ENCODE measurements around the gene RSPO1. TPM values are rescaled to one million over a fixed set of nuclear protein-coding genes. Genes with fewer than 3 reads are reported as not detected.

RSPO1 gene
- total RNA-seq, 2 donors from 2014 or later: 0.27 to 0.32 TPM

DNA sequence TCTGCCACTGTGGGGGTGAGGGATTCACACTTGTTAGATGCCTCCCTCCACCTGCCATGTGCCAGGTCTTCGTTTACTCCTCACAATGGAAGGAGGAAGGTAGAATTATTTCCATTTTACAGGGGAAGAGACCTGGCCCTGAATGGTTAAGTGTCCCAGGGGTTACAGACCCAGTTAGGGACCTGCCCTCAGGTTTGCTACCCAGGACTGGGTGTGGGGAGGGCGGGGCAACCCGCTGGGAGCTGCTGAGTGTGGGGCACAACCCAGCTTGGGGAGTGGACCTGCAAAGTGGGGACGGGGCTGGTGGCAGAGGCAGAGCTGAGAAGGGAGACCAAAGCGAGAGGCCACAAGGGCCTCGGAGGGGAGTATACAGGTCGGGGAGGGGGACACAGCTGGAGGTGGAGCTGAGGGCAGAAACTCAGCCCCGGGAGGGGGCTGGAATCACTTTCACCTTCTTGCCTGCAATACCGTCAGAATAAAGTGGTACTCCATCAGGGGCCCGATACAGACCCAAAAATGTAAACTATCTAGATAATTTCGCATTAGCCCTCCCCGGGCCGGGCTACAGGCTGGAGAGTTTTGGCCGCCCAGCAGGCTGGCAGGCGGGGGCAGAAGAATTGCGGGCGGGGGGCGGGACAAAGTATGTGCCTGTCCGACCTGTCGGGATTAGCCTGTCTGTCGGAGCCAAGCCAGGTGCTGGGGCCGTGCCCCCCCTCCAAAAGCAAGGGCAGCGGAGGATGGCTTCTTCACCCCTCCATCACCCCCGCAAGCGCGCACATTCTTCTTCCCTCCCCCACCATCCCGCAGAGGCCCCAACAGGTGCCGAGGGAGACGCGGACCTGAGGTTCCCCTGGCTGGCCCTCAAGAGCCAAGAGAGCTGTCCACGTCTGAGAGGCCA is 1.4 kb downstream of the RSPO1 start:
- Histone ChIP-seq H3K4me3 (no peak overlapping the region), H3K9me3 (no peaks in the 10 kb centered on the region), H3K9ac (ENCODE audit: low read depth in 2 of 2, low read length in 2 of 2) (no peak overlapping the region), H3K4me1 (no peaks in the 10 kb centered on the region), H3K27me3 (peaks cover 58% of the 10 kb centered on the region), H3K27ac (no peak overlapping the region), H3K36me3 (no peaks in the 10 kb centered on the region)
- TF ChIP-seq, protein P1, sequence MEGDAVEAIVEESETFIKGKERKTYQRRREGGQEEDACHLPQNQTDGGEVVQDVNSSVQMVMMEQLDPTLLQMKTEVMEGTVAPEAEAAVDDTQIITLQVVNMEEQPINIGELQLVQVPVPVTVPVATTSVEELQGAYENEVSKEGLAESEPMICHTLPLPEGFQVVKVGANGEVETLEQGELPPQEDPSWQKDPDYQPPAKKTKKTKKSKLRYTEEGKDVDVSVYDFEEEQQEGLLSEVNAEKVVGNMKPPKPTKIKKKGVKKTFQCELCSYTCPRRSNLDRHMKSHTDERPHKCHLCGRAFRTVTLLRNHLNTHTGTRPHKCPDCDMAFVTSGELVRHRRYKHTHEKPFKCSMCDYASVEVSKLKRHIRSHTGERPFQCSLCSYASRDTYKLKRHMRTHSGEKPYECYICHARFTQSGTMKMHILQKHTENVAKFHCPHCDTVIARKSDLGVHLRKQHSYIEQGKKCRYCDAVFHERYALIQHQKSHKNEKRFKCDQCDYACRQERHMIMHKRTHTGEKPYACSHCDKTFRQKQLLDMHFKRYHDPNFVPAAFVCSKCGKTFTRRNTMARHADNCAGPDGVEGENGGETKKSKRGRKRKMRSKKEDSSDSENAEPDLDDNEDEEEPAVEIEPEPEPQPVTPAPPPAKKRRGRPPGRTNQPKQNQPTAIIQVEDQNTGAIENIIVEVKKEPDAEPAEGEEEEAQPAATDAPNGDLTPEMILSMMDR (IDR thresholded peaks at IDR 0.05): no peak
- no peak for DNase-seq
- intact Hi-C loops (cut with DNase I): no loop called here

DNA sequence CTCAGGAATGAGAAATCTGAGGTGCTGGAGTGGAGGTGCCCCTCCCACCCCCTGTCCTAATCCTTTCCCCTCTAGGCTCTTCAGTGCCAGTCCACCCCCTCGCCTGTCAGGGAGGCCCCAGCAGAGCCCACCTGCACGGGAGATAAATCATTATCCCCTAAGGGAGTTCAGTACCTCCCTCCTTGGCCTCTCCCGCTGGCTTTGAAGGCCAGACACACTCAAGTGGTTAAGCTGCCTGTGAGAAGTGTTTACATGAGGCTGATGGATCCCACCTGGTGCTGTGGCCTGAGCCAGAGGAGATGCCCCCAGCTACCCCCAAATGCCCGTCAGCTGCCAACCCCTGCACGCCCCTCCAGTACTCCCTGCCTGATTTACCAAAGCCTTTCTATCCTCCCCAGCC is 3.7 kb downstream of the RSPO1 start:
- no peak overlapping the region for H3K9ac ChIP-seq (ENCODE audit: low read depth in 2 of 2, low read length in 2 of 2)
- no peak for DNase-seq
- H3K36me3 ChIP-seq: no peaks in the 10 kb centered on the region
- H3K4me1 ChIP-seq: no peaks in the 10 kb centered on the region
- peaks cover 54% of the 10 kb centered on the region for H3K27me3 ChIP-seq
- intact Hi-C loops (cut with DNase I): no loop called here
- no peak overlapping the region for H3K4me3 ChIP-seq
- no peak overlapping the region for H3K27ac ChIP-seq
- TF ChIP-seq, protein P1 (IDR thresholded peaks at IDR 0.05): no peak
- no peaks in the 10 kb centered on the region for H3K9me3 ChIP-seq

DNA sequence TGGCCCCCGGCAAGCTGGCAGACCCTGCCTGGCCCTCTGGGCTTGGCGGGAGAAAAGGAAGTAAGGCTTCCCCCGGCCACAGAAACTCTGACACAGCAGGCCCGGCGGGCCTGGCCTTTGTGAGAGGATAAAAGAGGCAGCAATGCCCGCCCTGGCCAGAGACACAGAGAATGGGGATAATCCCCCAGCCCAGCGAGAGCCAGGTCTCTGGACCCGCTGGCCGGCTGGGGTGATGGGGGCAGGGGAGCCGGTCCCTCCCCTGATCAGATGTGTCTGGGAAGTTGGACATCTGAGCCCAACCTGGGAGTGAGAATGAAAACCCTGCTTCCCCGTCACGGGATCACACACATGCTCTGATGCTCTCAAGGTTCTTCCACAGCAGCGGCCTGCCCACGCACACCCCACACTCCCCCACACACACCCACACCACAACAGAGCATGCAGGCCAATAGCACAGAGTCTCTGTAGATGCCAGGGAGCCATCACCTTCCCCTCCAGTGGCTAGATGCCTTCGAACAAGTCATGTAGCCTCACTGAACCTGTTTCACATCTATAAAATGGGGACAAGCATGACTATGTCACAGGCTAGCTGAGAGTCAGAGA is 4.2 kb downstream of the RSPO1 start:
- H3K4me3 ChIP-seq: no peak overlapping the region
- H3K9ac ChIP-seq (ENCODE audit: low read depth in 2 of 2, low read length in 2 of 2): no peak overlapping the region
- TF ChIP-seq, protein P1 (IDR thresholded peaks at IDR 0.05): no peak
- H3K4me1 ChIP-seq: no peaks in the 10 kb centered on the region
- H3K9me3 ChIP-seq: no peaks in the 10 kb centered on the region
- no peak for DNase-seq
- intact Hi-C loops (cut with DNase I): no loop called here
- H3K36me3 ChIP-seq: no peaks in the 10 kb centered on the region
- no peak overlapping the region for H3K27ac ChIP-seq
- peaks cover 54% of the 10 kb centered on the region for H3K27me3 ChIP-seq

DNA sequence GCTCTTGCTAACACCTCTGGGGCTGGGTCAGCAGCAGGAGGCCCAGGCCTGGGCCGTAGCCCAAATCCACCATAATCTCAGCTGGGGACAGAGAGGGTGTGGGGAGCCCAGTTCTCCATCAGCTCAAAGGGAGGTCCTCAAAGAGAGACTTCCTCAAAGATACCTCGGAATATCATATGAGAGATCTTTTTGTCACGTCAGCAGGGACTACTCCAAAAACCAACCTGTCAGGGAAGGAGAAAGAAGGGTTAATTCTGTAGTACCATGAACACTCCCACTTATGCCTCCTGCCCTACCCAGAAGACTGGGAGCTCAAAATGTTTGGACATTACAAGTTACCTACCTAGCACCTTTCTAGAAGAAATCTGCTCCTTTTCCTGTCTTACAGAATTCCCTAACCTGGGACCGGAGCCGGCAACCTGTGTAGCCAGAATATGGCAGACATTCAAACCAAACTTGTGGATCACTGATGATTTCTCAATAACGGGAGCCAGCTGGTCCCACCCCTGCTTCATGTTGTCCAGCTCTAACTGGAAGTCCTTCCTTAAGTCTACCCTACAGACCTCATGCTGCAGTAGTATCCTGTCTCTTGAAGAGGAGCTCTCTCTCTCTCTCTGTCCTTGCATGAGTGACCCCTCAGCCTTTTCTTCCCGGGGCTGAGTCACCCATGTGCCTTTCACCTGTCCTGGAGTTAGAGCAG is 4.8 kb downstream of the RSPO1 start:
- TF ChIP-seq, protein P1 (IDR thresholded peaks at IDR 0.05): no peak
- Histone ChIP-seq H3K27me3 (peaks cover 48% of the 10 kb centered on the region), H3K4me1 (no peaks in the 10 kb centered on the region), H3K9ac (ENCODE audit: low read depth in 2 of 2, low read length in 2 of 2) (no peak overlapping the region), H3K36me3 (no peaks in the 10 kb centered on the region), H3K27ac (no peak overlapping the region), H3K9me3 (no peaks in the 10 kb centered on the region), H3K4me3 (no peak overlapping the region)
- intact Hi-C loops (cut with DNase I): no loop called here
- no peak for DNase-seq

DNA sequence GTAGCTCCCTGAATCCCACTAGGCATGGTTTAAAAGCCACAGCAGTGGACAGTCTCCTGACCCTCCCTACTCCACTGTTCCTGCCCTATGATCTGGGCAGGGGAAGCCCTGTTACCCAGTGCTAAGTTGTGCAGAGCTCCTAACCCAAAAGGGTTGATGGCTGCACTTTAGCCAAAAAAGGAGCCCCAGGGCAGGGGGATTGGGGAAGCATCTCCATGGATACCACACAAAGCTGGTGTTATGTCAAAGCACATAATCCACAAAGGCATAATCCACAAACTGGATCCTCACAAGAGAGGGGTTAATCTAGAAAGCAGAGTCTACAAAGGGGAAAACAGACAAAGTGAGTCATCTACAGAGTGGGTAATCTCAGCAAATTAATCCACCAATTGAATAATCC is 5.7 kb downstream of the RSPO1 start:
- Histone ChIP-seq H3K36me3 (no peaks in the 10 kb centered on the region), H3K27ac (no peak overlapping the region), H3K27me3 (peaks cover 40% of the 10 kb centered on the region), H3K4me3 (no peak overlapping the region), H3K9ac (ENCODE audit: low read depth in 2 of 2, low read length in 2 of 2) (no peak overlapping the region), H3K9me3 (no peaks in the 10 kb centered on the region), H3K4me1 (no peaks in the 10 kb centered on the region)
- intact Hi-C loops (cut with DNase I): no loop called here
- DNase-seq: no peak
- TF ChIP-seq, protein P1 (IDR thresholded peaks at IDR 0.05): no peak
